ENCODE data around the gene KATNIP. TPM values are rescaled to one million over a fixed set of nuclear protein-coding genes. Genes with fewer than 3 reads are reported as not detected.

Gene KATNIP
- total and polyA plus RNA-seq, 2 of the 13 experiments (the other 11 are each of a cell fraction or from before 2014, with no cell fraction given) = 9.7 to 12.0 TPM

DNA sequence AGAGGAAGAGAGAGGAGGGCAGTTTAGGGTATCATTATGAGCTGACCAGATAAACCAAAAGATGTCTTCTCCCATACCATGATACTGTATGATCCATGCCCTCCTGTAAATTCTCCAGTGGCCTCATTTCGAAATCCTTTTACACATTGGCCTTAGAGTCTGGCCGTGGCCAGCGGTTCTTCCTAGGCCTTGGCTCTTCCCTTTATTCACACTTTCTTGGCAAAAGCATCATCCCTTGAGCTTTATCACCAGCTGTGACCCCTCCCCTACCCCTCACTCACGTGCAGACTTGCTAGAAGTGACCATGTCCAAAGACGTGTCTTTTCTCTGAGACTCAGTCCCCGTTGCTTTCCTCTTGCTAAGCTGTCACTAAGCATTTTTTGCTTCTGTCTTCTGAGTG, 22.8 kb downstream of the KATNIP start:
- H3K4me2 ChIP-seq (ENCODE audit: low read depth, low read length) = no peak overlapping the region
- DNase-seq (ENCODE audit: low spot score) (no peak), ATAC-seq (no peak), FAIRE-seq (no peak)
- in situ Hi-C loops (cut with HindIII; ENCODE audit: extremely low pct_ligation_motif_present, low pct_unique_long_range_greater_than_20kb) = no loop called here
- no TSS peak for BruUV-seq (replicated peaks)
- WGBS (ENCODE audit: low lambda C conversion rate) = 94% methylated on average over 6 of the region's 6 CpGs
- no peak overlapping the region for H3K4me3 ChIP-seq (replicated peaks in 1 of 3; ENCODE audit: insufficient read depth in 1 of 3, low read depth in 2 of 3, low read length in 3 of 3)
- POLR2A ChIA-PET = interaction anchor here (2.3 kb wide), 1 partner anchor 23 kb away, joined by 6 read pairs; the partner anchor contains the start of genes GTF3C1 and KATNIP
- TF ChIP-seq CEBPB (IDR thresholded peaks at IDR 0.05; ENCODE audit: borderline replicate concordance, low read depth, low read length) = 0 out of 2 replicates have a peak, but pooled peaks have one; percentile 16
- TF ChIP-seq FOXK1 (CRISPR knock-in tag; IDR thresholded peaks at IDR 0.05; ENCODE audit: borderline replicate concordance, low read depth) = no peak
- H3K9ac ChIP-seq (ENCODE audit: insufficient read depth, low read depth, low read length) = no peak overlapping the region
- intact Hi-C loops (cut with micrococcal nuclease; ENCODE audit: unreplicated experiment) = no loop called here
- H3K4me1 ChIP-seq (ENCODE audit: insufficient read depth, low read length) = no peaks in the 10 kb centered on the region
- CTCF ChIA-PET (ENCODE audit: low intra/inter-chr PET ratio, low total read pairs) = no interaction called here
- H3K36me3 ChIP-seq (replicated peaks in 1 of 2; ENCODE audit: control insufficient read depth in 1 of 2, insufficient read depth in 2 of 2, low read length in 2 of 2) = no peaks in the 10 kb centered on the region; a peak in 1 of 5 replicates
- no peak overlapping the region for H3K27ac ChIP-seq (ENCODE audit: extremely low read length, insufficient read depth, low read length)
- no peak overlapping the region for H2AFZ ChIP-seq (ENCODE audit: low read length)
- no peaks in the 10 kb centered on the region for H3K27me3 ChIP-seq (ENCODE audit: control insufficient read depth in 1 of 2, insufficient read depth in 2 of 2, low read length in 2 of 2)
- no peaks in the 10 kb centered on the region for H3K9me3 ChIP-seq (ENCODE audit: low read length)
- H3K79me2 ChIP-seq (ENCODE audit: insufficient read depth, low read length) = no peaks in the 10 kb centered on the region
- H4K20me1 ChIP-seq (ENCODE audit: insufficient read depth, low read length) = no peaks in the 10 kb centered on the region

DNA sequence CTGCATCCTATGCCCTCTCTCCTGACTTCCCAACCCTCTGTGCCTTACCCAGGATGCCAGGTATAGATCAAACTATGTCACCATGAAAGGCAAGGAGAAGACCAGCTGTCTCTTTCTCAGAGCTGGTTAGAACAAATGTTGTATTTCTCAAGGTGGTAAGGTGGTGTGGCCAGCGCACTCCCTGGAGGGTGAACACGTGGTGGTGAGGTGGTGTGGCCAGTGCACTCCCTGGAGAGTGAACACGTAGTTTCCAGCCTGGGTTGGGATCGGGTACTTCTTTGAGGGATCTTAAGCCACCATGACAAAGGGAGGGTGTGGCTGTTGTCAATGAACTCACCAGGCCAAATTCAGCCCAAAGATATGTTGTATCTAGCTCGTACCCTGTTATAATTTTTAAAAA, 26.8 kb downstream of the KATNIP start:
- H4K20me1 ChIP-seq (ENCODE audit: insufficient read depth, low read length) = no peaks in the 10 kb centered on the region
- CTCF ChIA-PET (ENCODE audit: low intra/inter-chr PET ratio, low total read pairs) = no interaction called here
- no peaks in the 10 kb centered on the region for H3K9me3 ChIP-seq (ENCODE audit: low read length)
- BruUV-seq (replicated peaks) = no TSS peak
- H3K36me3 ChIP-seq (replicated peaks in 1 of 2; ENCODE audit: control insufficient read depth in 1 of 2, insufficient read depth in 2 of 2, low read length in 2 of 2) = no peaks in the 10 kb centered on the region; a peak in 1 of 5 replicates
- POLR2A ChIA-PET = no interaction called here
- no peak overlapping the region for H3K9ac ChIP-seq (ENCODE audit: insufficient read depth, low read depth, low read length)
- H3K4me1 ChIP-seq (ENCODE audit: insufficient read depth, low read length) = peaks cover 27% of the 10 kb centered on the region
- ATAC-seq (no peak), DNase-seq (ENCODE audit: low spot score) (no peak), FAIRE-seq (no peak)
- H3K4me2 ChIP-seq (ENCODE audit: low read depth, low read length) = no peak overlapping the region
- H3K27ac ChIP-seq (ENCODE audit: extremely low read length, insufficient read depth, low read length) = no peak overlapping the region
- H3K27me3 ChIP-seq (ENCODE audit: control insufficient read depth in 1 of 2, insufficient read depth in 2 of 2, low read length in 2 of 2) = no peaks in the 10 kb centered on the region
- no peak overlapping the region for H2AFZ ChIP-seq (ENCODE audit: low read length)
- intact Hi-C loops (cut with micrococcal nuclease; ENCODE audit: unreplicated experiment) (no loop called here), in situ Hi-C loops (cut with HindIII; ENCODE audit: extremely low pct_ligation_motif_present, low pct_unique_long_range_greater_than_20kb) (no loop called here)
- no peaks in the 10 kb centered on the region for H3K79me2 ChIP-seq (ENCODE audit: insufficient read depth, low read length)
- no peak overlapping the region for H3K4me3 ChIP-seq (replicated peaks in 1 of 3; ENCODE audit: insufficient read depth in 1 of 3, low read depth in 2 of 3, low read length in 3 of 3)
- WGBS (ENCODE audit: low lambda C conversion rate) = 70% methylated on average over 5 of the region's 5 CpGs
- TF ChIP-seq ZNF225 (CRISPR knock-in tag; IDR thresholded peaks at IDR 0.05) (no peak), MTA3 (CRISPR knock-in tag; IDR thresholded peaks at IDR 0.05) (no peak), ZNF234 (CRISPR knock-in tag; conservative IDR thresholded peaks at IDR 0.05) (no peak), RAD51 (IDR thresholded peaks at IDR 0.05; ENCODE audit: borderline replicate concordance) (no peak), ZNF383 (CRISPR knock-in tag; IDR thresholded peaks at IDR 0.05; ENCODE audit: borderline replicate concordance) (no peak), ZEB1 (IDR thresholded peaks at IDR 0.05; ENCODE audit: insufficient replicate concordance, low read depth) (no peak), SP4 (CRISPR knock-in tag; IDR thresholded peaks at IDR 0.05) (no peak), KAT8 (CRISPR knock-in tag; IDR thresholded peaks at IDR 0.05) (no peak), MAF1 (CRISPR knock-in tag; IDR thresholded peaks at IDR 0.05; ENCODE audit: borderline replicate concordance) (no peak), BCL6 (CRISPR knock-in tag; IDR thresholded peaks at IDR 0.05) (no peak), ZNF484 (CRISPR knock-in tag; IDR thresholded peaks at IDR 0.05; ENCODE audit: borderline replicate concordance, low read depth) (no peak), YEATS2 (CRISPR knock-in tag; IDR thresholded peaks at IDR 0.05; ENCODE audit: borderline replicate concordance) (no peak), ZNF841 (CRISPR knock-in tag; IDR thresholded peaks at IDR 0.05; ENCODE audit: borderline replicate concordance) (no peak), ETV6 (CRISPR knock-in tag; conservative IDR thresholded peaks at IDR 0.05) (no peak), POLR2AphosphoS5 (IDR thresholded peaks at IDR 0.05; ENCODE audit: low read depth, low read length) (no peak)
- TF ChIP-seq, protein P1, sequence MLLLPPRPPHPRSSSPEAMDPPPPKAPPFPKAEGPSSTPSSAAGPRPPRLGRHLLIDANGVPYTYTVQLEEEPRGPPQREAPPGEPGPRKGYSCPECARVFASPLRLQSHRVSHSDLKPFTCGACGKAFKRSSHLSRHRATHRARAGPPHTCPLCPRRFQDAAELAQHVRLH (CRISPR knock-in tag; IDR thresholded peaks at IDR 0.05; ENCODE audit: borderline replicate concordance, low read depth) = no peak
- TF ChIP-seq, protein P2, sequence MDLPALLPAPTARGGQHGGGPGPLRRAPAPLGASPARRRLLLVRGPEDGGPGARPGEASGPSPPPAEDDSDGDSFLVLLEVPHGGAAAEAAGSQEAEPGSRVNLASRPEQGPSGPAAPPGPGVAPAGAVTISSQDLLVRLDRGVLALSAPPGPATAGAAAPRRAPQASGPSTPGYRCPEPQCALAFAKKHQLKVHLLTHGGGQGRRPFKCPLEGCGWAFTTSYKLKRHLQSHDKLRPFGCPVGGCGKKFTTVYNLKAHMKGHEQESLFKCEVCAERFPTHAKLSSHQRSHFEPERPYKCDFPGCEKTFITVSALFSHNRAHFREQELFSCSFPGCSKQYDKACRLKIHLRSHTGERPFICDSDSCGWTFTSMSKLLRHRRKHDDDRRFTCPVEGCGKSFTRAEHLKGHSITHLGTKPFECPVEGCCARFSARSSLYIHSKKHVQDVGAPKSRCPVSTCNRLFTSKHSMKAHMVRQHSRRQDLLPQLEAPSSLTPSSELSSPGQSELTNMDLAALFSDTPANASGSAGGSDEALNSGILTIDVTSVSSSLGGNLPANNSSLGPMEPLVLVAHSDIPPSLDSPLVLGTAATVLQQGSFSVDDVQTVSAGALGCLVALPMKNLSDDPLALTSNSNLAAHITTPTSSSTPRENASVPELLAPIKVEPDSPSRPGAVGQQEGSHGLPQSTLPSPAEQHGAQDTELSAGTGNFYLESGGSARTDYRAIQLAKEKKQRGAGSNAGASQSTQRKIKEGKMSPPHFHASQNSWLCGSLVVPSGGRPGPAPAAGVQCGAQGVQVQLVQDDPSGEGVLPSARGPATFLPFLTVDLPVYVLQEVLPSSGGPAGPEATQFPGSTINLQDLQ (CRISPR knock-in tag; IDR thresholded peaks at IDR 0.05) = no peak

Data from HepG2 (cell line).